Psoas muscle (tissue), 8 donors: Measurements from ENCODE around the gene UROD. TPM values are rescaled to one million over a fixed set of nuclear protein-coding genes. Genes with fewer than 3 reads are reported as not detected.
"Not testable (repeated sequence)": the region's sequence is repeated elsewhere in the genome, so short reads cannot be mapped to it uniquely, and the experiment has no call there.

Source experiments
- ATAC-seq, 4 donors: fragments of 200-7000 bp; cut with Tn5 transposase; one replicate each; pipeline ENCODE4 v1.9.1; 2020; ENCODE audit warnings: moderate library complexity in 3 of 4, mild to moderate bottlenecking in 2 of 4
- DNase-seq, 2 donors: peaks; one replicate each; pipeline ENCODE4 v3.0.0-alpha.2; 2020
- H3K27ac ChIP-seq: fragments of 200-600 bp; one replicate; pipeline ENCODE4 v1.8.0; 2022
- H3K27me3 ChIP-seq, 3 donors: fragments of 200-600 bp in 1 of 3; one replicate each; pipeline versions ENCODE4 v1.6.1 to v1.8.0; 2013 to 2022; ENCODE audit warnings: low read length in 2 of 3, mild to moderate bottlenecking in 2 of 3, moderate library complexity in 1 of 3; ENCODE audit not compliant: insufficient read depth in 3 of 3
- H3K36me3 ChIP-seq, 2 donors: fragments of 200-600 bp in 1 of 2; one replicate each; pipeline versions ENCODE4 v1.6.1 to v1.8.0; 2013 to 2022; ENCODE audit warnings: low read depth in 1 of 2, mild to moderate bottlenecking in 1 of 2, moderate library complexity in 1 of 2; ENCODE audit not compliant: insufficient read depth in 1 of 2
- H3K4me1 ChIP-seq: fragments of 200-600 bp; one replicate; pipeline ENCODE4 v1.8.0; 2022
- H3K4me3 ChIP-seq: fragments of 200-600 bp; one replicate; pipeline ENCODE4 v1.8.0; 2022; ENCODE audit warnings: mild to moderate bottlenecking
- H3K9me3 ChIP-seq: fragments of 200-600 bp; one replicate; pipeline ENCODE4 v1.8.0; 2022
- CTCF ChIP-seq: fragments of 200-600 bp; IDR thresholded peaks from one replicate; pipeline ENCODE4 v1.8.0; 2022; ENCODE audit warnings: antibody characterized with exemption
- WGBS, 3 donors: extraction: QIAGEN DNeasy Blood & Tissue Kit; methylation state at CpG; one replicate each; pipeline versions ENCODE4 v1.1.6 to v1.1.7; 2013; 5-methylcytosine and 5-hydroxymethylcytosine counted together
- intact Hi-C, 2 donors: fragments of 100-400 bp; cut with DNase I; formaldehyde crosslinking; loops; one replicate each; pipeline versions ENCODE4 v1.11.0 to v1.14.2; 2022
- polyA plus RNA-seq, 3 donors: library from polyadenylated mRNA; stranded (reverse); fragments of 200-250 nt; gene quantifications; one replicate each; pipeline ENCODE4 v1.2.3, GENCODE V29; 2013
- total RNA-seq, 4 donors: library from RNA; stranded (reverse); fragmentation: NEBNext Ultra II Directional in 2 of 4; extraction: Animal tissue kit (Norgen Biotek cat#: 25700) in 2 of 4; gene quantifications; one replicate each; pipeline versions ENCODE4 v1.2.1 to v1.2.4, GENCODE V29; 2021 to 2023
- donor health status: healthy with polysubstance abuse.
- donor health status: DM: no; HTN: no; CAD: no; lungs with moderate emphysema.
- donor health status: Bipolar disorder and iron deficiency.
- donor health status: healthy.
- donor health status: DM: yes; HTN: yes; CAD: no.
- donor health status: DM: no; HTN: no; CAD: no.
- donor health status: DM: no; HTN: no; CAD: no.
- donor health status: DM: yes; HTN: yes; CAD: no.

Gene UROD
- total and polyA plus RNA-seq, 7 donors: 50.4 to 79.6 (median 64.6) TPM

GRCh38 chr1:44973645-44974044, 38.4 kb upstream of the UROD start:
- ATAC-seq: no peak
- Histone ChIP-seq H3K27me3 (no peaks in the 10 kb centered on the region), H3K27ac (no peak overlapping the region), H3K4me3 (no peak overlapping the region), H3K9me3 (no peaks in the 10 kb centered on the region), H3K4me1 (no peaks in the 10 kb centered on the region), H3K36me3 (peaks cover 4 to 84% of the 10 kb centered on the region in 2 donors)
- TF ChIP-seq CTCF: no peak
- 95 to 100% (median 96%) methylated on average over 1 of the region's 1 CpG for WGBS, 3 donors
- no peak for DNase-seq
- intact Hi-C loops: no loop called here

- ATAC-seq: no peak
Observed at GRCh38 chr1:44976252-44976651, 35.8 kb upstream of the UROD start.

GRCh38 chr1:44977372-44977771, 34.7 kb upstream of the UROD start:
- intact Hi-C loops, ATAC-seq: not testable (repeated sequence)
- H3K4me1 ChIP-seq: peaks cover 30% of the 10 kb centered on the region

More at GRCh38 chr1:44976252-44976651, 35.8 kb upstream of the UROD start:
- TF ChIP-seq CTCF: no peak
- Histone ChIP-seq H3K27ac (no peak overlapping the region), H3K27me3 (no peaks in the 10 kb centered on the region), H3K4me3 (no peak overlapping the region), H3K4me1 (peaks cover 20% of the 10 kb centered on the region), H3K9me3 (no peaks in the 10 kb centered on the region), H3K36me3 (peaks cover 5 to 90% of the 10 kb centered on the region in 2 donors)
- intact Hi-C loops: no loop called here
- 95 to 99% (median 96%) methylated on average over 2 of the region's 2 CpGs for WGBS, 3 donors
- DNase-seq: no peak

GRCh38 chr1:44985747-44986359, 26.2 kb upstream of the UROD start:
- TF ChIP-seq CTCF: no peak
- H3K27me3 ChIP-seq: no peaks in the 10 kb centered on the region
- peak overlapping the region; percentile 89 for H3K4me3 ChIP-seq
- no peak for DNase-seq
- no peaks in the 10 kb centered on the region for H3K9me3 ChIP-seq
- ATAC-seq: peak in 1 of 4 donors; percentile 10
- peaks cover 34% of the 10 kb centered on the region for H3K4me1 ChIP-seq
- peak overlapping the region; percentile 84 for H3K27ac ChIP-seq
- H3K36me3 ChIP-seq: peaks cover under 1 to 5% of the 10 kb centered on the region in 2 donors
- intact Hi-C loops: loop anchor here in 1 of 2 donors (1.0 to 5.0 kb wide), 2 partner anchors 25 to 149 kb away; partner anchors contain the start of gene HECTD3
- 2 to 7% (median 3%) methylated on average over 19 of the region's 19 CpGs for WGBS, 3 donors

More at GRCh38 chr1:44977372-44977771, 34.7 kb upstream of the UROD start:
- DNase-seq, H3K9me3 ChIP-seq, H3K4me3 ChIP-seq, H3K27me3 ChIP-seq, H3K27ac ChIP-seq: not testable (repeated sequence)
- H3K36me3 ChIP-seq: peaks cover 5 to 85% of the 10 kb centered on the region in 2 donors
- WGBS, 3 donors: 95 to 99% (median 98%) methylated on average over 4 of the region's 4 CpGs

GRCh38 chr1:44988531-44989156, 23.4 kb upstream of the UROD start:
- 84 to 87% (median 86%) methylated on average over 24 of the region's 24 CpGs for WGBS, 3 donors
- Histone ChIP-seq H3K4me1 (peaks cover 16% of the 10 kb centered on the region), H3K4me3 (no peak overlapping the region), H3K9me3 (no peaks in the 10 kb centered on the region), H3K36me3 (no peaks in the 10 kb centered on the region), H3K27me3 (no peaks in the 10 kb centered on the region), H3K27ac (no peak overlapping the region)
- DNase-seq (no peak), ATAC-seq (no peak)
- TF ChIP-seq CTCF: no peak
- intact Hi-C loops: loop anchor here in 1 of 2 donors (5.0 kb wide), 1 partner anchor 151 kb away; no protein-coding TSS in a partner anchor
